ES-I3 (cell line): Measurements from ENCODE around the gene DCAF4.

Experiments used
- H3K36me3 ChIP-seq: 2 replicates; pipeline ENCODE4 v1.6.1; 2013; ENCODE audit warnings: mild to moderate bottlenecking, low read length, control low read depth, moderate library complexity; ENCODE audit not compliant: insufficient read depth
- H3K4me1 ChIP-seq: 2 replicates; pipeline ENCODE4 v1.6.1; 2013; ENCODE audit warnings: mild to moderate bottlenecking, control low read depth, low read length; ENCODE audit not compliant: insufficient read depth
- H3K9ac ChIP-seq: 2 replicates; pipeline ENCODE4 v1.6.1; 2013; ENCODE audit warnings: low read depth, mild to moderate bottlenecking, low read length, moderate library complexity
- H3K9me3 ChIP-seq: 2 replicates; pipeline ENCODE4 v1.6.1; 2013; ENCODE audit warnings: mild to moderate bottlenecking, low read length, moderate library complexity; ENCODE audit not compliant: control insufficient read depth, insufficient read depth

DCAF4 gene

DNA sequence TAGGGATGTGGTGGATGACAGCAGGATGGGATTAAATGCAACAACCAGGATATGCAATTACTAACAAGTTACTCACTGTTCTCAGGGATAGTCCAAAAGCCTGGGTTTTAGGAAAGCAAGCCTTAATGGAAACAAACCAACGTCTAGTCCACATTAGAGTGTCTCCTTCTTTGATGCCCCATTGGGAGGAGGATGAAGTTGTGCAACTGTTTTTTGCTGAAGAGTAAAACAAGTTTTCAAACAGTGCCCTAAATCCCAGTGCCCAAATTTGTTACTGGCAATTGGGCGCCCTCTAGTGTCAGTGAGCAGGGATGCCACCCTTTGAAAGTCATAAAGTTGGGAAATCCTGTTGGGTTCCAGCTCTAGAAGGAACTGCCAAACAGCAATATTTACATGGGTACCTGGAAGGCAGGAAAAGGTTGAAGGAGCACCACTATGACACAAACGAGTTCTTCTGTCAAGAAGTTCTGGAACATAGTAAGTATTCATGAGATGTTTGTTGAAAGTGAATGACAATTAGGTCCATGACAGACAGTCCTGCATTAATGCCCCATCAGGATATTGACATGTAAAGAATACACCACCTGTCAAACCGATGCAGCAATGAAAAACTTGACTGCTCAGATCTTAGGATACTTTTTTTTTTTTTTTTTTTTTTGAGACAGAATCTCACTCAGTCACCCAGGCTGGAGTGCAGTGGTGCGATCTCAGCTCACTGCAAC lies 21.3 kb upstream of the DCAF4 start:
- peaks cover 20% of the 10 kb centered on the region for H3K4me1 ChIP-seq
- H3K36me3 ChIP-seq = no peaks in the 10 kb centered on the region

DNA sequence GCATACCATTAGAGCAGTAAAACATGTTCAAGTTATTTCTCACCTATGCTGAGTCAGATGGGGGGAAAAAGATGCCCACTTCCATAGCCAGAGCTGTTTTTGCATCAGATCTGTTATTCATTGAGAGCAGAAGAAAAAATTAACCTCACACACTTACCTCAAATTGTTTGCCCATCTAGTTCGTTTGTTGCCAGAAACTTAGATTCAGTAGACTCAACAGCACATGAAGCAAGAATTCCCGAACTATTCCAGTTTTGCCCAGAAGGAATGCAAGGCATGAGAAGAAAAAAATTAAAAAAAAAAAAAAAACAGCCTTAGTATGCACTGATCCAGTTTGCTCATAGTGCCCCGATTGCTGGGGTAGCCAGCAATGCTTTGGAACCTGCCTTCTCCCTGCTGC lies 19.9 kb upstream of the DCAF4 start:
- Histone ChIP-seq H3K4me1 (peaks cover 20% of the 10 kb centered on the region), H3K36me3 (no peaks in the 10 kb centered on the region), H3K9me3 (no peaks in the 10 kb centered on the region), H3K9ac (no peak overlapping the region)

More for the DNA sequence above, 21.3 kb upstream of the DCAF4 start:
- Histone ChIP-seq H3K9me3 (no peaks in the 10 kb centered on the region), H3K9ac (no peak overlapping the region)

DNA sequence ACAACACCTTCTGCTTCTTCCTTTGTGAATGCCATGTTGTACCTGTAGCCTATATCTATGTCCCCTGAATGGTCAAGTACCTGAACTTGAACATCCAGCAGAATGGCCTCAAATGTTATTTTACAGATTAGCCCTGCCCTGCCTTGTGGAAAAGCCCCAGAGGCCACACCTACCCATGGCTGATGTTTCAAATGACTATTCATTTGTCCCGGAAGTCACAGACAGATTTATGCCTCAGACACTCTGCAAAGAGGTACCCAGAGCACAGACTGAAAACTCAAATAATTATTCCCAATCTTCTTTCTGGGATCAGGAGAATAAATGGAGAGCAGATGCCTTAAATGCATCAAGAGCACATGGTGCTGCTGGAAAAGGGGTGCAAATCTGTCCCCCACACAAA lies 19.4 kb upstream of the DCAF4 start:
- no peaks in the 10 kb centered on the region for H3K36me3 ChIP-seq
- H3K9ac ChIP-seq = peak overlapping the region; percentile 3; the same call in 1 of the 2 replicates
- H3K4me1 ChIP-seq = peaks cover 20% of the 10 kb centered on the region
- no peaks in the 10 kb centered on the region for H3K9me3 ChIP-seq

DNA sequence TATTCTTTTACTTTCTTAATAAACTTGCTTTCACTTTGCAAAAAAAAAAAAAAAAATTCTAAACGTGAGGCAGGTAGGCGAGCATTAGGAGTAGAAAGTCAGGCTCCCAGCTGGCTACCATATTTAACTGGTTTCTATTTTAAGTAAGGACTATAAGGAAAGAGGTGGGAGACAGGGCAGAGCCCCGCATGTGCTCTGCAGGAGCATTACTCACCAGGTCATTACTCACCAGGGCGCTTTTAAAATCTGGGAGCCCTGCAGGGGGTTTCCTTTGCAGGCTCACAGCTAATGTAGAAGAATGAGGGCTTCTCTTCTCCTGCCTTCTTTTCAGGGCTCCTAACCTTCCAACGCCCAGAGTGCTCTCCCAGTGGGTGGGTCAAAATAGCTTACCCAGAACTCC lies 18.4 kb upstream of the DCAF4 start:
- H3K36me3 ChIP-seq = no peaks in the 10 kb centered on the region
- H3K9ac ChIP-seq = peak overlapping the region; percentile 19; the same call in 1 of the 2 replicates
- no peaks in the 10 kb centered on the region for H3K9me3 ChIP-seq
- peaks cover 20% of the 10 kb centered on the region for H3K4me1 ChIP-seq

DNA sequence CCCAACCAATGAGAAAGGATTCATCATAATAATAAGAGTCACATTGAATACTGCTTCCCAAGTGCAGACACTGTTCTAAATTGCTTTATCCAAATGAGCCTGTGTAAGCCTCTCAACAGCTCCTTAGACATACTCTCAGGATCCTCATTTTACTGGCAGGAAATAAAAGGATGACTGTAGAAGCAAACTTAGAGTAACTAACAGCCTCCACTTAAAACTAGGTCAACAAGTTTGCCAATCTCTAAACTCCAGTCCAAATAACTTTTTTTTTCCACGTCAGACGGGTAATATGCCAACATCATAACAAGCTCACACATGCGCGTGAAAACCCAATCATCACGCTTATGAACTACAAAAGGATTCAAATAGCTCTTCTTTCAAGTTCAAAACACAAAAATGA lies 17.1 kb upstream of the DCAF4 start:
- Histone ChIP-seq H3K9me3 (no peaks in the 10 kb centered on the region), H3K4me1 (peaks cover 20% of the 10 kb centered on the region), H3K36me3 (no peaks in the 10 kb centered on the region), H3K9ac (no peak overlapping the region)

DNA sequence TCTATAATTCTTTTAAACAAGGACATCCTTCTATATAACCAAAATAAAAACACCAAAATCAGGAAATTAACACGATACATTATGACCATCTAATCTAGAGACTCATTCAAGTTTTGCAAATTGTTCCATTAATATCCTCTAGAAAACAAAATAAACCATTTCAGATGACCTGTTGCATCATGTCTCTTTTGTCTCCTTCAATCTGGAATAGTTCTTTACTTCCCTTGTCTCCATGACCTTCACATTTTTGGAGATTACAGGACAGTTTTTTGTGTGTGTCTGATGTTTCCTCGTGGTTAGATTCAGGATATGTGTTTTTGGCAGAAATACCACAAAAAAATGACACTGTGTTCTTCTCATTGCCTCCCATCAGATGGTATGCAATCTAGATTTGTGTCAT lies 12.5 kb upstream of the DCAF4 start:
- Histone ChIP-seq H3K4me1 (peaks cover 6% of the 10 kb centered on the region; the same call in 1 of the 2 replicates), H3K9me3 (no peaks in the 10 kb centered on the region), H3K9ac (no peak overlapping the region), H3K36me3 (no peaks in the 10 kb centered on the region)

DNA sequence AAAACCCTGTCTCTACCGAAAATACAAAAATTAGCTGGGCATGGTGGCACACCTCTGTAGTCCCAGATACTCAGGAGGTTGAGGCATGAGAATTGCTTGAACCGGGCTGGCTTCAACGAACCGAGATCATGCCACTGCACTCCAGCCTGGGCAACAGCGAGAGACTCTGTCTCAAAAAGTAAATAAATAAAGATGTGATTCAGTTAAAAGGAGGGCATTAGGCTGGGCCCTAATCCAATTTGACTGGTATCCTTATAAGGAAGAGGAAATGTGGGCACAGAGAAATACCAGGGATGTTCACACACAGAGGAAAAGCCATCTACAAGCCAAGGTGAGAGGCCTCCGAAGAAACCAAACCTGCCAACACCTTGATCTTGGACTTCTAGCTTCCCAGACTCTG lies 10.1 kb upstream of the DCAF4 start:
- no peaks in the 10 kb centered on the region for H3K4me1 ChIP-seq
- no peaks in the 10 kb centered on the region for H3K9me3 ChIP-seq
- no peaks in the 10 kb centered on the region for H3K36me3 ChIP-seq
- H3K9ac ChIP-seq = no peak overlapping the region

DNA sequence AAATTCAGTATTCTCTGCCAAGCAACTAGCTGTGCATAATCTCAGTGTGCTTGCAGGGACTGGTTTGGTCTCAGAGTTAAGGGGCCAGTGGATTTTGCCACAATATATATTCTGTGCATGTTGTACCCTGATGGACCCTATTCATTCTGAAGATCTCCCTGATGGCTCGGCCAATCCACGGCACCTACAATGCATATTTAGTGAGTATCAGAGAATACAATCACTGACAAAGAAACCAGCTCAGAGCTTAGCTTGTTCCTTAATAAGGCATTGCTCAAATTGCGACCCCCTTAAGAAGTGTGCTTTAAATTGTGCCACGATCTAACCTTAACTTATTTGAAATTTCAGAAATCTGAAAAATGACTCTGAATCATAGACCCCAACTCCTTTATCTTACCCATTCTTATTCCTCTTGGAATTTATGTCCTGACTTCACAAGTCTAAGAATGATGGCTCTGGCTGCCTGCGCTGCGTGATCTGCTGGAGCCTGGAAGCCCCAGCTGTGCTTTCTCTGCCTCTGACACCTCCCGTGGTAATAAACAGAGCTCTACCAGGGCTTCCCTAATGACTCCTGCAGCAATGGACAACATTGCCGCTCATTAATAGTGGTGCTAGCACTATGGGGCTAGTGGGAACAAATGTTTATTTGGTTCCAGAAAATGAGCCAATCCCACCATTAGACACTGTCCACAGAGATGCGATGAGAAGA lies 9.0 kb upstream of the DCAF4 start:
- no peaks in the 10 kb centered on the region for H3K4me1 ChIP-seq
- H3K9ac ChIP-seq = no peak overlapping the region

DNA sequence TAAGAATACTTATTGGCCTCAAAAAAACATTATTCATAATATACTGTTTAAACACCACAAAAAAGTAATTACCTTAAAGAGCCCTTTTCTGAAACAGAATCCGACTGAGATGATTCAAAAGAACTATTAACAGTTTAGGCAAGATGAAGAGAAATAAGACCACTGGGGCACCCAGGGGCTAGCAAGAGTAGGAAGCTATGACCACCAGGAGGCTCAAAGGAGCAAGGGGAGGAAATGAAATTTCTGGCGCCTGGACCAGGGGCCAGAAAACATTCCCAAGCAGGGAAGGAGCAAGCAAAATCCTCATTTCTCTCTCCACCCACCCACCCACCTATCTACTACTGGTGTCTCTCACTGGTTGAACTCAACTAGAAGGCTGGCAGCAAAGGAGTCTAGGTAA lies 6.3 kb upstream of the DCAF4 start:
- no peaks in the 10 kb centered on the region for H3K4me1 ChIP-seq
- H3K9ac ChIP-seq = no peak overlapping the region
- no peaks in the 10 kb centered on the region for H3K9me3 ChIP-seq
- H3K36me3 ChIP-seq = no peaks in the 10 kb centered on the region

More for the DNA sequence above, 9.0 kb upstream of the DCAF4 start:
- Histone ChIP-seq H3K36me3 (no peaks in the 10 kb centered on the region), H3K9me3 (no peaks in the 10 kb centered on the region)

DNA sequence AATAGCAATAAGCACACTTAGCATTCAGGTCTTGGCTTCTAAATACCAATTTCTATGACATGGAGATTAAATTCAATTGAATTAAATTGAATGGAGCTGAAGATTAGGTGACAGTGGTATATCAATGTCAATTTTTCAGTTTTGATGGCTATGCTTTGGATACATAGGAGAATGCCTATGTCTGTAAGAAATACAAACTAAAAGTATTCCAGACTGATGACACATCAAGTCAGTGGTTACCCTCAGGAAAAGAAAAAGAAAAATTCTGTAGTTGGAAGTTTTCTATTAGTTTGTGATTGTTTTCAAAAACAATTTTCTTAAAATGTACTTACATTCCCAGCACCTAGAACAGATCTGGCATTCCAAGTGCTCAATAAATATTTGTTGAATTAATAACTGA lies 4.9 kb upstream of the DCAF4 start:
- H3K36me3 ChIP-seq = no peaks in the 10 kb centered on the region

DNA sequence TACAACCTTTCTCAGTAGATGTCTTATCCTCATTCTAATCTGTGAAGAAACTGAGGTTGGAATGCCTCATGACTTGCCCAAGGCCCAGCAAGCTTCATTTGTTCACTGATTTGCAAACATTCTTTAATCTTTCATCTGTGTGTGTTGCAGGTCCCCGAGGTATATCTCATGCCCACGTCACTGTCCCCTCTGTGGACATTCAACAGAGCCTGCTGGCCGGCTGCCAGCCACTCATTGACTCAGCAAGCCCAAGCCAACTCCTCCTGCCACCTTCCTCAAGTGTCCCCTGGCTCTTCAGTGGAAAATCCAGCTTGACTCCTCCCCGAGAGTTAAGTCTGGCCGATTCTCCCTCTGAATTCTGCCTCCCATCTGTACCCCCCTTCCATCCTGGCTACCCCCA lies 1.9 kb upstream of the DCAF4 start:
- H3K9ac ChIP-seq = no peak overlapping the region
- no peaks in the 10 kb centered on the region; the same call in 1 of the 2 replicates for H3K4me1 ChIP-seq
- no peaks in the 10 kb centered on the region for H3K9me3 ChIP-seq
- H3K36me3 ChIP-seq = no peaks in the 10 kb centered on the region

More for the DNA sequence above, 4.9 kb upstream of the DCAF4 start:
- Histone ChIP-seq H3K4me1 (no peaks in the 10 kb centered on the region; the same call in 1 of the 2 replicates), H3K9ac (no peak overlapping the region), H3K9me3 (no peaks in the 10 kb centered on the region)

DNA sequence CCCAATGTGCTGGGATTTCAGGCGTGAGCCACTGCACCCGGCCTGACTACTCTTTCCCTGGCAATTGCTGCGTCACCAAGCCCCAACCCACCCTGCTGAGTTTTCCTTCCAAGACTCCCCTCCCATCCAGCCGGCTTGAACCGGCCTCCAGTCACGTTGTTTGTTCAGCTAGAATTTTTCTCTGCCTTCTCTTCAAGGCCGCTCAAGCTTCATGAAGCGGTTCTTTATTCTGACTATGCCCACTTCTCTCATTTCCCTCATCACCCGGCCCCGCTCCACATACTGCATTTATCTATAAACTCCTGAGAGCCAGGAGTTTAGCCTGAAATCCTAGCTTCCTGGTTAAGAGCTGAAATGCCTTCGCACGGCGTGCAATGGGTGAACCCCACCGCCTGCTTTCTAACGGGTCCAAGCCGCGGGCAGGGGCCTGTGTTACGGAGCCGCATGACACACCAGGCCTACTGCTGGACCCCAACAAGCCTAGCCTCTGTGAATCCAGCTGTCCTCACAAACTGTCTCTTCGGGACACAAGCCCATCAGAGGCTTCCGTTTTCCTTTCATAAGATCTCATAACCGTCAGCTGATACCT lies 999 bp upstream of the DCAF4 start:
- H3K4me1 ChIP-seq = no peaks in the 10 kb centered on the region; the same call in 1 of the 2 replicates
- no peaks in the 10 kb centered on the region for H3K36me3 ChIP-seq
- H3K9me3 ChIP-seq = no peaks in the 10 kb centered on the region
- H3K9ac ChIP-seq = peak overlapping the region; percentile 69; the same call in 1 of the 2 replicates

DNA sequence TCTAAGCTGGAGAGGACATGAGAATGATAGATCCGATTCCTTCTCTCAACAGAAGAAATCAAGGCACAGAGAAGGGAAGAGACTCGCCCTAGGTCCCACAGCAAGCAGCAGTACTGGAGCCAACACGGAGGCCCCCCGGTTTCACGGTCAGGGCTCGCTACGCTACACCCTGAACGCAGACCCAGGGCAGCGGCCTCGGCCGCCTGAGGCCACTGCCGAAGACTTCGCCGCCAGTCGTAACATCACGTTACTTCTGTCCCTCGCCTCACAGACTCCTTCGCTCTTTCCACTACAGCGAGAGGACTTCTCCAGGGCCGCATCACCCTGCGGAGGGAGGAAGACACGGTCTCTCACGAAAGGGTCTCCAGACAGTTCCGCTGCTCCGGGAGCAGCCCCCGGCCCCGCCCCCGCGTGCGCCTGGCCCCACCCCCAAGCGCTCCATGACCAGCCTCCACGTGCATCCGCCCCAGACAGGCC lies 411 bp upstream of the DCAF4 start:
- no peaks in the 10 kb centered on the region for H3K9me3 ChIP-seq
- peak overlapping the region; percentile 69; the same call in 1 of the 2 replicates for H3K9ac ChIP-seq
- H3K4me1 ChIP-seq = no peaks in the 10 kb centered on the region; the same call in 1 of the 2 replicates
- no peaks in the 10 kb centered on the region for H3K36me3 ChIP-seq

DNA sequence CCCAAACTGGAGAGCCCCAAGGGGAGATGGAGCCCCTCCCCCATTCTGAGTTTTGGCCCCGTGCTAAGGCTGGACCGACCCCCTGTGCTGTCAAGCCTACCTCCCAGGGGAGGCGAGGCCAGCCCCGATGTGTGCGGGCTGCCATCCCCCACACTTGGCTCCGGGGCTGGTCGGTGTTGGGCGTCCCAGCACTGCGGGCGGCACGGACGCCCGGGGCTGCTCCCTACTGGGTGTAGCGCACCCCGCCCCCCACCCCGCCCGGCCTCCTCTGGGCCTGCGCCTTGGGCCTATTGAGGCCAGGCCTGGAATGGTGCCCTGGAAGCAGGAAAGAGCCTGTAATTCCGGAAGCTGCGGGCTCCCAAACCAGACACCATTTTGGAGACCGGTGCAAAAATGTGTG lies 2.6 kb downstream of the DCAF4 start:
- Histone ChIP-seq H3K9me3 (no peaks in the 10 kb centered on the region), H3K4me1 (peaks cover 8% of the 10 kb centered on the region; the same call in 1 of the 2 replicates), H3K36me3 (no peaks in the 10 kb centered on the region), H3K9ac (peak overlapping the region; percentile 37; the same call in 1 of the 2 replicates)
